ENCODE data around the gene POP4. TPM values are rescaled to one million over a fixed set of nuclear protein-coding genes. Genes with fewer than 3 reads are reported as not detected.

POP4 gene
- total and polyA plus RNA-seq, 9 of the 15 experiments (the other 6 are each of a cell fraction or from before 2014, with no cell fraction given): 42.1 to 128 (median 99.0) TPM

DNA sequence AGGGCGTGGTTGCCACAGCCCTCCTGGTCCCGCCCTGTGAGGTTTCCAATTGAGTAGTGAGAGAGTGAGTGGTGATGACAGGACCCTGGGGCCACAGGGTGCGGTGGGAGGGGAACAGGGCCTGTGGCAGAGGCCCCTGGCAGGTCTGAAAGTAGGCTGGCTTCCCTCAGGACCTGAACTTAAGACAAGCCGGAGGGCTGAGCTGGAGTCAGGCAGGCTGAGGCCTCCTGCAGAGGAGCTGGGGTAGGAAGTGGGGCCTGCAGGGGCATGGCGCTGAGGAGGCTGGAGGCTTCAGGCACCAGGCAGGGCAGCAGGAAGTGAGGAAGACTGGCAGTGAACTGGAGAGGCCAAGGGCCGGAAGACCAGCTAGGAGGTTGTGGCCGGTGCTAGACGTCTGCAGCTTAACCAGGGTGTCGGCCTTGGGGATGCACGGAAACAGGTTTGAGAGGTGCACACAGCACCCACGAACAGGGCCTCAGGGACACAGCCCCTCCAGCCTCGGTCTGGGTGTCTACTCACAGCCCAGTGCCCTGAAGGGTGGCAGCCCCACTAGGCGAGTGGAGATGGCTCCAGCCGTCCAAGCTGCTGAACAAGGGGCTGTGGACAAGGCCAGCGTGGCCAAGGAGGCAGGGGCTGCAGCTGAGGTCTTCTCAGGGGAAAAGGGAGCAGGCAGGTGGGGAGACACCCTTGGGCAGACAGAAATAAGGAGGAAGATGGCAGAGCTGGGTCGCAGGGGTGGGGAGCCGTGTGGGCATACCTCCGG, 17.8 kb downstream of the POP4 start:
- Histone ChIP-seq H4K20me1 (replicated peaks; ENCODE audit: control insufficient read depth, insufficient read depth, low read length) (no peaks in the 10 kb centered on the region), H3K79me2 (ENCODE audit: control insufficient read depth, insufficient read depth, low read length) (no peaks in the 10 kb centered on the region), H3K4me3 (no peak overlapping the region), H3K36me3 (ENCODE audit: control insufficient read depth, insufficient read depth, low read length) (no peaks in the 10 kb centered on the region), H2AFZ (ENCODE audit: low read depth, low read length) (peak overlapping the region; percentile 28; the same call in 1 of the 2 replicates), H3K27ac (ENCODE audit: extremely low read depth, low read depth, low read length) (no peak overlapping the region), H3K4me1 (replicated peaks in 1 of 2; ENCODE audit: control insufficient read depth in 2 of 2, insufficient read depth in 2 of 2, low read length in 2 of 2) (peaks cover 22 to 38% of the 10 kb centered on the region in 2 experiments), H3K4me2 (ENCODE audit: insufficient read depth, low read length) (no peak overlapping the region), H3K9me3 (replicated peaks; ENCODE audit: control insufficient read depth, insufficient read depth, low read depth, low read length) (no peaks in the 10 kb centered on the region), H3K27me3 (ENCODE audit: control insufficient read depth in 2 of 2, insufficient read depth in 2 of 2, low read length in 2 of 2) (no peaks in the 10 kb centered on the region), H3K9me1 (ENCODE audit: control insufficient read depth, insufficient read depth, low read length) (no peaks in the 10 kb centered on the region), H3K9ac (ENCODE audit: insufficient read depth in 1 of 2, low read depth in 2 of 2, low read length in 2 of 2) (peak overlapping the region in 1 of 2 experiments; percentile 65; a peak in 2 of 4 replicates)
- CTCF ChIA-PET (ENCODE audit: low intra/inter-chr PET ratio): no interaction called here
- intact Hi-C loops (cut with micrococcal nuclease) (no loop called here), in situ Hi-C loops (cut with MboI) (no loop called here)
- FAIRE-seq: no peak
- peak; percentile 38 to 57 (median 46) for DNase-seq (ENCODE audit: extremely low read depth in 1 of 4, low spot score in 3 of 4)
- peak; percentile 53 for ATAC-seq
- POLR2A ChIA-PET: interaction anchor here (0.6 to 2.4 kb wide), 5 partner anchors 10 to 768 kb away, joined by 3 to 6 read pairs (median 3); partner anchors contain the start of gene POP4
- WGBS (ENCODE audit: insufficient coverage, low coverage, missing lambda C conversion rate): 59% methylated on average over 17 of the region's 18 CpGs
- BruUV-seq (replicated peaks): no TSS peak
- no peak for TF ChIP-seq HNRNPLL (IDR thresholded peaks at IDR 0.05; ENCODE audit: low read depth, low read length, poor library complexity, severe bottlenecking)
- no peak for TF ChIP-seq KLF10 (CRISPR knock-in tag; IDR thresholded peaks at IDR 0.05)
- TF ChIP-seq ZNF3 (CRISPR knock-in tag; IDR thresholded peaks at IDR 0.05): no peak
- no peak for TF ChIP-seq STAT5A (IDR thresholded peaks at IDR 0.05; ENCODE audit: borderline replicate concordance, low read length)
- no peak for TF ChIP-seq TRIM28 (IDR thresholded peaks at IDR 0.05)
- no peak for TF ChIP-seq RBM34 (IDR thresholded peaks at IDR 0.05; ENCODE audit: borderline replicate concordance, insufficient read depth, low read length)
- 0 out of 2 replicates have a peak, but pooled peaks have one; percentile 14 for TF ChIP-seq HINFP (tag; conservative IDR thresholded peaks at IDR 0.05; ENCODE audit: low read depth)
- no peak for TF ChIP-seq SREBF1 (IDR thresholded peaks at IDR 0.05; ENCODE audit: borderline replicate concordance, low read depth, low read length)
- TF ChIP-seq ZSCAN32 (CRISPR knock-in tag; IDR thresholded peaks at IDR 0.05): no peak
- TF ChIP-seq PBX2 (CRISPR knock-in tag; IDR thresholded peaks at IDR 0.05; ENCODE audit: low read depth): no peak
- peak; percentile 78 for TF ChIP-seq PBX2 (tag; conservative IDR thresholded peaks at IDR 0.05; ENCODE audit: low read depth)
- no peak for TF ChIP-seq ZNF408 (CRISPR knock-in tag; IDR thresholded peaks at IDR 0.05; ENCODE audit: low read depth)
- TF ChIP-seq SAFB2 (IDR thresholded peaks at IDR 0.05; ENCODE audit: borderline replicate concordance, low read depth, low read length, severe bottlenecking): no peak
- TF ChIP-seq NFE2 (IDR thresholded peaks at IDR 0.05; ENCODE audit: low read depth): no peak
- TF ChIP-seq ZNF277 (CRISPR knock-in tag; IDR thresholded peaks at IDR 0.05; ENCODE audit: borderline replicate concordance): no peak

Data from K562 (cell line).